Measurements from ENCODE around the gene MYO5B.

DNA sequence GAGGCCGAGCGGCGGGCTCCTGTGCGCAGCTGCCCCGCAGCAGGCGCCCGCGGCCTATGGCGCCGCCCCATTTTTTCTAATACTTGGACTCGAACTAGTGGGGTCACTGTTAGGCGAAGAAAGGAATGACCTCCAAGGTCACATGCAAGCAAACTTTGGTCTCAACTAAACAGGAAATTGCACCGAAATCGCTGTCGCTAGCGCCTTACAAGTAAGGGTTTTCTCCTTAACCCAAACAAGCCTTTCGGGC lies 382.0 kb downstream of the MYO5B start:
- no peak for TF ChIP-seq CTCF (IDR thresholded peaks at IDR 0.05; ENCODE audit: insufficient read depth, low read length, poor library complexity, severe bottlenecking)
- no peak for TF ChIP-seq EZH2phosphoT487 (conservative IDR thresholded peaks at IDR 0.05; ENCODE audit: low read length)
